ENCODE data around the gene SERPING1.

- TF ChIP-seq ZBTB34 (CRISPR knock-in tag; IDR thresholded peaks at IDR 0.05) (no peak), MBD4 (IDR thresholded peaks at IDR 0.05; ENCODE audit: borderline replicate concordance, low read length) (no peak), CTCF (CRISPR knock-in tag; IDR thresholded peaks at IDR 0.05) (no peak), ZNF335 (CRISPR knock-in tag; IDR thresholded peaks at IDR 0.05) (no peak), IRX3 (CRISPR knock-in tag; IDR thresholded peaks at IDR 0.05; ENCODE audit: borderline replicate concordance, low read depth) (no peak), BHLHE40 (IDR thresholded peaks at IDR 0.05; ENCODE audit: low read length) (no peak), KDM1A (CRISPR knock-in tag; IDR thresholded peaks at IDR 0.05) (no peak), MTERF4 (CRISPR knock-in tag; IDR thresholded peaks at IDR 0.05) (no peak), HHEX (CRISPR knock-in tag; IDR thresholded peaks at IDR 0.05) (no peak), ZNF598 (CRISPR knock-in tag; IDR thresholded peaks at IDR 0.05; ENCODE audit: borderline replicate concordance) (no peak), SP140L (CRISPR knock-in tag; IDR thresholded peaks at IDR 0.05; ENCODE audit: borderline replicate concordance) (no peak), DBP (CRISPR knock-in tag; IDR thresholded peaks at IDR 0.05; ENCODE audit: not compliant biosample characterization) (no peak)
- TF ChIP-seq, protein P1, sequence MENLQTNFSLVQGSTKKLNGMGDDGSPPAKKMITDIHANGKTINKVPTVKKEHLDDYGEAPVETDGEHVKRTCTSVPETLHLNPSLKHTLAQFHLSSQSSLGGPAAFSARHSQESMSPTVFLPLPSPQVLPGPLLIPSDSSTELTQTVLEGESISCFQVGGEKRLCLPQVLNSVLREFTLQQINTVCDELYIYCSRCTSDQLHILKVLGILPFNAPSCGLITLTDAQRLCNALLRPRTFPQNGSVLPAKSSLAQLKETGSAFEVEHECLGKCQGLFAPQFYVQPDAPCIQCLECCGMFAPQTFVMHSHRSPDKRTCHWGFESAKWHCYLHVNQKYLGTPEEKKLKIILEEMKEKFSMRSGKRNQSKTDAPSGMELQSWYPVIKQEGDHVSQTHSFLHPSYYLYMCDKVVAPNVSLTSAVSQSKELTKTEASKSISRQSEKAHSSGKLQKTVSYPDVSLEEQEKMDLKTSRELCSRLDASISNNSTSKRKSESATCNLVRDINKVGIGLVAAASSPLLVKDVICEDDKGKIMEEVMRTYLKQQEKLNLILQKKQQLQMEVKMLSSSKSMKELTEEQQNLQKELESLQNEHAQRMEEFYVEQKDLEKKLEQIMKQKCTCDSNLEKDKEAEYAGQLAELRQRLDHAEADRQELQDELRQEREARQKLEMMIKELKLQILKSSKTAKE (CRISPR knock-in tag; IDR thresholded peaks at IDR 0.05; ENCODE audit: borderline replicate concordance), result no peak
These were observed 47.5 kb upstream of the SERPING1 start for GRCh38 chr11:57549983-57550382.
